ENCODE data around the gene PAFAH1B2. TPM values are rescaled to one million over a fixed set of nuclear protein-coding genes. Genes with fewer than 3 reads are reported as not detected.

PAFAH1B2 gene
- total RNA-seq, 1 donor from 2014 or later: 51.4 TPM

Other genes with a start within 250 kb of the PAFAH1B2 start
- gene SIK3, start 45.9 kb upstream of the PAFAH1B2 start, total RNA-seq: 31.9 TPM
- gene SIDT2, start 34.5 kb downstream of the PAFAH1B2 start, total RNA-seq: 20.4 TPM
- 69.5 TPM for gene TAGLN, start 55.1 kb downstream of the PAFAH1B2 start, total RNA-seq
- gene PCSK7, start 87.8 kb downstream of the PAFAH1B2 start, total RNA-seq: 21.7 TPM
- 25.2 TPM for gene RNF214, start 88.4 kb downstream of the PAFAH1B2 start, total RNA-seq
- 8.5 TPM for gene BACE1-AS, start 147.1 kb downstream of the PAFAH1B2 start, total RNA-seq
- gene BACE1, start 172.0 kb downstream of the PAFAH1B2 start, total RNA-seq: 14.9 TPM
- gene CEP164, start 183.6 kb downstream of the PAFAH1B2 start, total RNA-seq: 4.9 TPM